GM19324 (cell line): ENCODE data around the gene FTO.

Experiments used
- ATAC-seq: cut with Tn5 transposase; IDR thresholded peaks from one replicate; pipeline ENCODE4 v1.9.1; 2021; ENCODE audit warnings: mild to moderate bottlenecking, moderate library complexity; ENCODE audit not compliant: unreplicated experiment, low FRiP score

The FTO gene

DNA sequence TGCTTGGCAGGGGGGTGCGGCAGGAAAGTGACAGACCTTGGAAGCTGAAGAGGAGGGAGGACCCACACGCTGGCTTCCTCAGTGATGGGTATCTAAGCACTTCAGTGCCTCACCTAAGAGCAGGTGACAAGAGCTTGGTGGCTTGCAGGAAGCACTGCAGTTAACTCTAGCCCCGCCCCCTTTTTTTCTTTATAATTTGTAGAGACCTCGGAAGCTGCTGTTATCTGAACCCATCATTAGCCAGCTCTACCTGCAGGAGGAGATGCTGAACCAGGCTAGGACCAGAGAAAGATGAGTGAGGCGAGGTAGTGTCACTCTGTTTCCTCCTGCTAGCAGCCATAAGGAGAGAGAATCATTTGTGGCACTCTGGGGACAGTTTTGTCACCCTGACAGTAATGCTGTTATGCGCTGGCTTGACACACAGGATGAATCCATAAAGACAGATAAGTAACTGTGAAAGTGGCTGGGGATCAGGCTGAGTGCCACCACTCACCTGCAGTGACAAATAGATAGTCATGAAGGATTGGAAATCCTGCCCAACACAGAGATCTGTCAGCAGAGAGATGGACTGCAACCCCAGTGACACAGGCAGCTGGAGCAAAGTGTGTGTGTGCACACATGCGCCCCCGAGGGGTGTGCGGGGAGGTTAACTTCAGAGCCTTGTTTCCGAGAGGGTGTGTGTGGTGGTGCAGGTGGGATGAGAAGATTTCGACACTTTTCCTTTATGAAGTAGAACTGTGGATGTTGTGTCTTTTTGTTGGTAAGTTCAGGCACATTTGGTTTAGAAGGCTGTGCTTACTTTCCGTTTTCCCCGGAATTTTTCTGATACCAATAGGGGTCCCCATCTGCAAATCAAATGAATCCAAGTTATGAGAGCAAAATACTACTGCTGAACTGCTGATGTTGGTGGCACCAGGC, 358.7 kb downstream of the FTO start:
- ATAC-seq: no peak

GRCh38 chr16:54063279-54063773, 359.4 kb downstream of the FTO start:
- ATAC-seq: no peak

- no peak for ATAC-seq
Observed at GRCh38 chr16:54066451-54067105, 362.6 kb downstream of the FTO start.

GRCh38 chr16:54067322-54068065, 363.5 kb downstream of the FTO start:
- ATAC-seq: no peak

- no peak for ATAC-seq
Observed at GRCh38 chr16:54068212-54068611, 364.3 kb downstream of the FTO start.

- no peak for ATAC-seq
Observed at GRCh38 chr16:54069601-54070239, 365.8 kb downstream of the FTO start.

DNA sequence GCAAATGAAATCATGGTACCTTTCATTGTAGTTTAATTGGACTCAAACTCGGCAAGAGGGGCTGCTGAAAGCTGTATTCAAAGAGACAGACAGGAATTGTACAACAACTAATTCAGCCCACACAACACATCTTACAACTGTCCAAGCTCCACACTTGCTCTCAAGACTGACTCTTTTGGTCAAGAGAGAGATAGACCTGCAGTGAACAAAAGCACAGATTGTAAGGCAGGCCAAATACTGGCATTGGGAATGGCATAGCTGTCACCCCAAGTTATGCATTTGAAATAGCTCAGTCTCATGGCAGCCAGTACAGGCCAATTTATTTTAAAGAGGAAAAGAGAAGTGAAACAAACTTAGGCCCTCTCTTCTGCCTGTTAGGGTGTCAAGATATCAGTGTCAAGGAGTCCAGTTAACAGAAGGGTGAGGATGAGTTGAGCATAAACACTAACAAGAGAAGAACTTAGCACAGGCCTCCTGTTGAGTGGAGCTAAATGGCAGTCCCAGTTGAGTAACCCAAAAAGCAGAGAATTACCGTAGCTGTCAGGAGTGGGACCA, 366.9 kb downstream of the FTO start:
- no peak for ATAC-seq

- no peak for ATAC-seq
Observed at GRCh38 chr16:54071514-54071913, 367.6 kb downstream of the FTO start.

DNA sequence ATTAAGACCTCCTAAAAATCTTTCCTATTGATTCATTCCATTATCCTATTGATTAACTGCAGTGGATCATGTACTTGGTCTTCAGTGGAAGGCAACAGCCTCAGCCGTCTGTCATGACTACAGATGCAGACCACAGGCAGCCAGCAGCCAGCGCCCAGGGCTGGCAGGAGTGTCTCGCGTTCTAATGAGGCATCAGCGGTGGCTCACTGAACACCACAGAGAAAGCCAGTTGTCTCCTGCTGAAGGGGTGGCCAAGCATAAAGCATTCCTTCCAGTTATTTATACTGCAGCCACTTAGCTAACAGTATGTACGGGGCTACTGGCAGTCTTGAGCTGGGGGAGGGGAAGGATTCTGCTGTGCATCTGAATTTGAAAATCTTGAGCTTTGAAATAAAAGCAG, 368.3 kb downstream of the FTO start:
- ATAC-seq: no peak

DNA sequence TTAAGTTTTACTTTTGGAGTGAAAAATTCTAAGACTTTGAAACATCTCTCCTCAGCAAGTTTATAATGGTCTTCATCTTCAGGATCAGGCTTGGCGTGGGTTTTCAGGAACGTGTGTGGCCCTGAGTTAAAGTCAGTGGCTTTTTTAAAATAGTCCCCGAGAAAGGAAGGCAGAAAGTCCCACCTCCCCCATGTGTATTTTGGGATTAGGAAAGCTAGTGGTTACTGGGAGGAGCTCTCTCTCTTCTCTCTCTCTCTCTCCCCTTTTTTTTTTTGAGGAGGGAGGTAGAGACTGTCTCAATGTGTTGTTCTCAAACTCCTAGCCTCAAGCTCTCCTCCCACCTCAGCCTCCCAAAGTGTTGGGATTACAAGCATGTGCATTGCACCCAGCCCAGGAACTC, 369.4 kb downstream of the FTO start:
- no peak for ATAC-seq

DNA sequence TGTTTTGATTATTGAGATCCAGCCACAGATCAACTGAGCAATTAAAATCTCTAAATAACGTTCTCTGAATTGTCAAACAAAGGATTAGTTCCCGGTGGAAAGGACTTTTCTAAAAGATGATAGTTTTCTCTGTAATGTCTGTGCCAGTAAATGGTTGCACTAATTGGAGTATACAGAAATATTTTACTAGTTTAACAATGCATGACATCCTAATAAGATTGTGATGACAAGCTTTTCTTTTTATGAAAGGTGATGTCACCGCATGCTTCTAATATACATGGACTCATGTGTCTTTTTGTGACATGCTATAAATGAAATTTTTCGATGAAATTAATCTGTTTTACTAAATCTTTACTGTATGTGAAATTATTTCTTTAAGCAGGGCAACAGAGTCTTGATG, 371.5 kb downstream of the FTO start:
- ATAC-seq: no peak

DNA sequence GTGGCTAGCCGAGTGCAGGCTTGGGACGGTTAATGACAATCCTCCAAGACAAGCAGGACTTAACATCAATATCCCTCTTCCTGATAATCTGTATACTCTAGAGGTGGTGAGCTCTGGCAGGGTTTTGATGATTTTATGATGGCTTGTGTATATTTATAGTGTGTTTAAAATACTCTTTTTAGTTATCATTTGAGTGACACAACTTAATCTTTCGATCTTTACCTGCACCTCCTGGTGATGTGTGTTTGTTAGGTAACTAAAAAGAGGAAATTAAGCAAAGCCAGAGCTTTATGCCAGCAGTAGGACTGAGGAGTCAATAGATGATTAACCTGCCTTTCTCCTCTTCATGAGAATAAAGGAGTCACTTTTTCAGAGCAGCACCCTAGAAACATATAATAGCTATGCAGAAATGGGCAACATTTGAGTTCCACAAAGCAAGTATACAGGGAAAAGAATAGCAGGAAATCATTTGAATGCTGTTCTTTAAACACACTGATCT, 372.1 kb downstream of the FTO start:
- ATAC-seq: no peak

DNA sequence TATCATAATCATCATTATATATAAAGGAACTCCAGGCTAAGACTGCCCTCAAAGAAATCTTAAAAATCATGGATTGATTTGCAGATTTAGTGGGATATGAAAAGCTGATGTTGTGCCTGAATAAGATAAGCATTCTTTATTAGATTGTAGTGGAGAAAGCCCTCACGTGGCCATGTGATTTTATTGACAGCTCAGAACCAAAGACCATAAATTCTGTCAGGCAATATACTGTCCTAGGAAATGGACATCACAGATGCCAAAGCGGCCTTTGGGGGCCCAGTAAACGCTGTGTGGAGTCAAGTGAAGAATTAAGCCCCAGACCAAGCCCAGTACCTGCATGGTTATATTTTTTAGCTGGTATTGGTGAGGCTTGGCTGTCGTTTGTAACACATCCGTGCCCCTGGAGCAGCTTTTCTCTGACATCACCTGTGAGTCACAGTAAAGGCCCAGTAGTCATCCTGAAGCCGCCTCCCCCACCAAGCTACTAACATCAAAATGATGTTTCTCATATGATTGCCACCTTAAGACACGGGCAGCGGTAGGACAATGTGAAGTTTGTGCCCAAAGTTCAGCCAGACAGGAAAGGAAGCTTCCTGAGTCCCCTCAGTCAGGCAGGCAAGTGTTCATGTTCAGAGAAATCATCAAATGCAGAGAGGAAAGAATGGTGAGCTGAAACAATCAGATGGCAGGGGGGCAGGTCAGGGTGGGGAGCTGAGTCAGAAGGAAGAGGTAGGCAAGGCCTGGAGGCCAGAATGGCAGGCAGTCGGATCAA, 373.3 kb downstream of the FTO start:
- ATAC-seq: no peak

DNA sequence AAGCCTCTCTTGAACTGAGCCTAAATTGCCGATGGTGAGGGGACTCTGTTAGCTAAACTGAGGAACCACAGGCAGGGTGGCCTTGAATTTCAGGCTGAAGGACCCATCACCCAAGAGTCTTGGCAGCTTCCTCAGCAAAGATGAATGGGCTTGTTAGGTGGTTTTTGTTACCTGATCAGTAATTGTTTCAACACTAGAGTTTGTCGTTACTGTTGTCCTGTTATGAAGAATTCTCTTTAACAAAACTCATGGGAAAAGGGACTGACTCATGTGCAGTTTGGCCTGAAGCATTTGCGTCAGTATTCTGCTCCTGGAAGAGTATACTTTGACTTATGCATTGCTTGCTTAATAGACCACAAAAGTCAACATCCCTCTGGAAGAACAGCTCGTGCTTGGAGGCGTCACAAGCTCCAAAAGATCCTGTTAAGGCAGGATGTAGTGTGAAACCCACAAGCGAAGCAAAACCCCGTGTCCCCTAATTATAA, 376.6 kb downstream of the FTO start:
- ATAC-seq: no peak

DNA sequence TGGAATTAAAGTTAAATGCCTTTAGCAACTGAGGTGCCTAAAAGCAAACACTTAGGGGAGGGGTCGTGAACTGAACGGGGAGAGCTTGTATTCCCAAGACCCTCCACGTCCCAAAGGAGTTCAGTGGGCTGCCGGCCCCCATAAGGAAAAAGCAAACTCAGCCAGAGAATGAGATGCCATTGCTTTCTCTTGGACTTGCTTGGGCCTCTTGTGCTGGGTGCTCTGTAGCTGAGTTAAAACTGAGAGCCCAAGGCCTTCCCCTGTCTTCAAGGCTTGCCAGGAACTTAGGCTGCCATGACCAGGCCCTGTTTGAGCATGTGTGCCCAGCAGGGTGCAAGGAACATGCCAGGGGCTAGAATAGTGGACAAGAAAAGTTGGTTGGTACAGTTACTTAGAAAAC, 382.8 kb downstream of the FTO start:
- ATAC-seq: no peak

- no peak for ATAC-seq
Observed at GRCh38 chr16:54090602-54091001, 386.6 kb downstream of the FTO start.

GRCh38 chr16:54093281-54093680, 389.3 kb downstream of the FTO start:
- no peak for ATAC-seq

GRCh38 chr16:54094641-54095040, 390.7 kb downstream of the FTO start:
- ATAC-seq: no peak

- no peak for ATAC-seq
Observed at GRCh38 chr16:54096607-54097006, 392.7 kb downstream of the FTO start.
